ENCODE data around the gene KIRREL3.
A peak's percentile ranks its signal among the peaks of the same experiment; 100 is the strongest.

KIRREL3 gene

GRCh38 chr11:126484266-126484665, 516.3 kb downstream of the KIRREL3 start:
- DNase-seq (ENCODE audit: low spot score), result no peak

GRCh38 chr11:126483621-126484195, 516.9 kb downstream of the KIRREL3 start:
- no peak for DNase-seq (ENCODE audit: low spot score)

GRCh38 chr11:126482586-126483108, 517.9 kb downstream of the KIRREL3 start:
- no peak for DNase-seq (ENCODE audit: low spot score)

DNA sequence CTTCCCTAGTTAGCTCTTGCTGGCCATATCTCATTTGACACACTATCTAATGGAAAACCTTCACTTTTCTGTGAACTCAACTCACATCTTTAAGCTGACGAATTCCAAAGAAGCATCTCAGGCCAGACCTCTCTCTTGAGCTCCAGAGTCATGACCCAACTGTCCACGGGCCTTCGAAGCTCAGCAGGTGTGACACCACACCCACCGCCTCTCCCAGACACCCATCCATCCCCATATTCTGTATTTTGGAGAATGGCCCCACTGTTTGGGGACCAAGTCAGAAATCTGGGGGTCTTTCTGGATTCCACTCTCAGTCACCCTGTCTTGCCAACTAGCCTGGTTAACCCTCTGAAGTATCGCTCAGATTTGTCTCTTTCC, 519.3 kb downstream of the KIRREL3 start:
- no peak for DNase-seq (ENCODE audit: low spot score)

GRCh38 chr11:126480410-126481302, 519.9 kb downstream of the KIRREL3 start:
- DNase-seq (ENCODE audit: low spot score), result peak; percentile 91

DNA sequence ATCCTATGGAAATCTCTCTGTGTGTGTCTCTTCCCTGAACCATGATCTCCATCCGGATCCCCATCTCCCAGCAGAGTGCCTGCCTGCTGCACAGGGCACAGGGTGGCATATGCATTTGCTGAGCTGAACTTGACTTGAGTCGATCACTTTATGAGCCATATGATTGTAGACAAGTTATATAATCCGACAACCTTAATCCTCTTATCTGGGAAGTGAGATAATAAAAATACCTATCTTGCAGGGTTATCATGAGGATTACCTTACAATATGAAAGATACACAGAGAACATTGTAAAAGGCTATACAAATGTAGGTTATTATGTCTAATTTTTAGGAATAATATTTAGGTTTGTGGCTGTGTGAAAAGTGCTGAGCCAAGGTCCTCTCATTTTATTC, 520.6 kb downstream of the KIRREL3 start:
- no peak for DNase-seq (ENCODE audit: low spot score)

DNA sequence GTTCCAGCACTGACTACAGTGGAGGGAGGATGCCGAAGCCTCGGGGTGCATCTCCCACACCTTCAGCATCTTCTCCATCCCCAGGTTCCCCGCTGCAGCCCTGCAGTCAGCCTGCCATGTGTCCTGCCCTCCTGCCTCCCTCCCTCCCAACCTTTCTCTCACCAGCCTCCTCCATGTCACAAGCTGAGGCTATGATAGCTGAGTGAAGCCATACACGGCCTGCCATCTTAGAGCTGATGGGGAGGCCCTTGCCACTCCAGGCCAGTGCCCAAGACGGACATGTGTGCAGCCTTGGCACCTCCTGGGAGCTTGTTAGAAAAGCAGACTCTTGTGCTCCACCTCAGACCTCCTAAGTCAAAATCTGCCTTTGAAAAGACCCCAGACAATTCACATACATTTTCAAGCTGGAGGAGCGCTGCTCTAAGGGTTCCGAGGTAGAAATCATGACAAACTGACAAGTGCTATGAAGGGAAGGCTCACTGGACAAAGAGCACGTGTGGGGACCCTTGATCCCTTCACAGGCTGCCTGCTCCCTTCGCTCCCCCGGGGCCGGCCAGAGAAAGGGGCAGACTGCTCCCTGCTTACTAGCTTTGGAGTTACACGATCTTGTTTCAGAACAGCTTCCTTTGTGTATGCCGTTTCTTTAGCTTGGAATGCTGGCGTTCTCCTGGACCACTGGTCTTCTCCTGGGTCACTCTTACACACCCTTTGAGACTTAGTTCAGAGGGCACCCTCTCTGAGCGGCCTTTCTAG, 521.2 kb downstream of the KIRREL3 start:
- no peak for DNase-seq (ENCODE audit: low spot score)

GRCh38 chr11:126478466-126478865, 522.1 kb downstream of the KIRREL3 start:
- DNase-seq (ENCODE audit: low spot score), result no peak

GRCh38 chr11:126477535-126478305, 522.9 kb downstream of the KIRREL3 start:
- no peak for DNase-seq (ENCODE audit: low spot score)

DNA sequence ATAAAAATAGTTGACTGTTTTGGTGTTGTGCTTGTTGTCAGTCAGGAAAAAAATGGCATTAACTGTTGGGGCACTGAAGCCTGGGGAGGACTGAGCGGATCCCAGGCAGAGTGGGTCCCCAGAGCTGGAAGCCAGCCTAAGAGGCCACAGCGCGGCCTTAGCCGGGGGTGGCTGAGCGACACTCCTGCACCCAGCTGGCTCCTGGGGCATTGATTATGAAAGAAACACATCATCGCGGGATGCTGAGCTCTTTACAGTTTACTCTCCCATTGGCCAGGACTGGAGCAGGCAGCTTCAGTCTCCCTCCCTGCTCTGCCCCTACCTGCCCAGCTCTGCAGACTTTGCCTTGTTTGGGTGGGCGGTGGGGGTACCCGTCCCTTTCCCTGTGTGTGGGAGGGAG, 523.6 kb downstream of the KIRREL3 start:
- DNase-seq (ENCODE audit: low spot score), result no peak

GRCh38 chr11:126476266-126476924, 524.2 kb downstream of the KIRREL3 start:
- no peak for DNase-seq (ENCODE audit: low spot score)

DNA sequence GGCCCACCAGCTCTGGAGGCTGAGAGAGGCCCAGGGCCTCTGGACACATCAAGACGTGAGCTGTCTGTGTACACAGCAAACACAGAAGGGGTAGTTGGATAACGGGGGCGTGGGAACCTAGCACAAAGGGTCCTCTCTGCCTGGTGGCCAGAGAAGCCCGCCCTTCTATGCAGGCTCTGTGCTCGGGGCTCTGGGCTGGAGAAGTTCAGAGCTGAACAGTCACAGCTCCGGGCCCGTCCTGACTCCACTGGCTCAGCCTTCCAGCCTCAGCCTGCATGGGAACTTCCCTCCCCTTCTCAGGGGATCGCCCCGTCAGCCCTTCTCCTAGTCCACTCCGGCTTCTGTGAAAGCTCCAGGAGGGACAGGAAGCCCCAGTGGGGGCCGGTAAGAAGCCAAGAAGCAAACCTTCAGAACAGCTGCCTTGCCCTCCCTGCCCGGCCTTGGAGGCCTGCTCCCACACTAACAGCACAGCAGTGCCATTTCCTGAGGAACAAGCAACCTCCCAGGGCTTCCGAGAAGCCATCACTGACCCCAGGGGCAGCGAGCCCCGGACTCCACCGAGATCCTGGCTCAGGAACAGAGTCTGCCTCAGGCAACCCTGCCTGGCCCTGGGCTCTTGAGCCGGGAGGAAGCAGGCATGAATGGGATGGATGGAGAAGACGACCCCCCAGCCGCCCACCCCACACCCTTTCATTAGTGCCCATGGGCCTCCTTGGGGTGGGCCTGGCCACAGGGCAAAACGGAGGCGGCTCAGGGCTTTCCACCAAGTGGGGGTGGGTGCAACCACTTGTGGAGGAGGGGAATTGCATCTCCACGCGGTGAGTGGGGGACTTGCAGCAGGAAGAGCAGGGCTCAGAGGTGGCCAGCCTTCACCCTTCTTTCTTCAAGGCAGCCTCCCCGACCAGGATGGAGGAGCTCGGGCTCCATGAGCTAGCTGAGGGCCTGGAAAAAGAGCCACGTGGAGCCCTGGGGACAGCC, 525.3 kb downstream of the KIRREL3 start:
- no peak for DNase-seq (ENCODE audit: low spot score)

DNA sequence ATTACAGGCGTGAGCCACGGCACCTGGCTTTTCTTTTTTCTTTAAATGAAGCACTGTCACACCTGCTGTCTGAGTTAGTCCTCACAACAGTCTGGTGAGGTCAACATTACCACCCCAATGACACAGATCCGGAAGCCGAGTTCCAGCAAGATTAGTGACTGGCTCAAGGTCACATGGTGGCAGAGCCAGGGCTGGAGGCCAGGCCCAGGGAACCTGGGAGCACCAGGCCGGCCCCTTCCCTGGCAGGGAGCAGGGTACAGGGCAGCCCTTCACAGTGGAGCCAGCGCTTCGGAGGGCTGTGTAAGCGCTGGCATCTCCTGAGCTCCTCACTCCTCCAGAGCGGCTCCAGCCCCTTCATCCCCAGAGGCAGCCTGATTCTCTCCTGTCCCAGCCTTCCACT, 526.4 kb downstream of the KIRREL3 start:
- no peak for DNase-seq (ENCODE audit: low spot score)

GRCh38 chr11:126473269-126473668, 527.3 kb downstream of the KIRREL3 start:
- DNase-seq (ENCODE audit: low spot score), result no peak

DNA sequence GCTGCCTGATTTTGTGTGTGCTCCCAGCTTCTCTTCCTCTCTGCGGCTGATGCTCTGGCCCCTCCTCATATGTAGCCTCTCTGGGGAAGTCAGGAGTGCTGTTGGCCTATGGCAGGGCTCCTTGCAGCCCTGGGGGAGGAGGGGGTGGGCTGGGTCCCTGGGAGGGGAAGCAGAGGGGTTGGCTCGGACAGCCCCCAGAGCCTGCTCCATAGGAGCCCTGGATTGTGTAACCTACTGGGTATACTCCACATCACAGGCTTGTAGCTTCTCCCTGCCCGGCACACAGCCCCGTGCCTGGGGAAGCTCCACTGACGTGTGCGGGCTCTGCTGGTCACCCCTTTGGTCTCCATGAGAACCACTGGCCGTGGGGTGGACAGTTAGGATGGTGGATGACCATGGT, 531.3 kb downstream of the KIRREL3 start:
- no peak for DNase-seq (ENCODE audit: low spot score)

DNA sequence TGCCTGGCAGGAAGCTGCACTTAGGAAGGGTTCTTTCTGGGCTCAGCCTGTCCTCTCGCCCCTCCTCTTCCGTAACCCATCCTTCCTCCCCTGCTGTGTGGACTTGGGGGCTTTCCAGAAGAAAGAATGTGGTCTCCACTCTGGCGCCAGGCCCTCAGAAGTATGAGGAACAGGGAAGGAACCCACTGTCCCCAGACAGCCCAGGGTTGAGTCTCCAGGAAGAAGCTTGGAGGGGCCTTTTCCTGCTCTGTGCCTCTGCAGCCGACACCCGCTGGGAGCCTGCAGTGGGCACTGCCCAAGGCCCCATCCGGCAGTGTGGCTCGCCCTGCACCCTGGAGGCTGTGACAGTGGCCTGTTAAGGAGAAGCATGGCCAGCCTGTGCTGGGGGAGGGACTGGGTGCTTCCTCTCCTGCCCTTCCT, 532.5 kb downstream of the KIRREL3 start:
- no peak for DNase-seq (ENCODE audit: low spot score)

GRCh38 chr11:126467471-126467870, 533.1 kb downstream of the KIRREL3 start:
- no peak for DNase-seq (ENCODE audit: low spot score)

DNA sequence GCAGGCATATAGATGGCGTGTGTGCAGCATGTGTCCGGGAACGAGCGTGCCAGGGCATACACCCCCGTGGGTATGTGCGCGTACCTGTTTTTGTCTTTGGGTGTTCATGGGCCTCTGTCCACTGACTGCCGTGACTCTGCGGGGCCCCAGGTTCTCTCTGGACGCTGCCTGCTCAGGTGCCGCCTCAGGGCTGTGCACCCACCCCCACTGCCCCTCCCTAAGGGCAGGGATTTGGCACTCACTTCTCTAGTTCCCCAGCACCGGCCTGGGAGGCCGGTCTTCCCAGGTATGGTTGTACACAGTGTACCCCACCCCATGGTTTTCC, 533.6 kb downstream of the KIRREL3 start:
- no peak for DNase-seq (ENCODE audit: low spot score)

- DNase-seq (ENCODE audit: low spot score), result no peak
Measured at GRCh38 chr11:126466236-126467045, 534.1 kb downstream of the KIRREL3 start.

Measured in iPS-NIHi11 (cell line).